Adrenal gland (tissue), 12 donors: ENCODE results near the gene PLEKHA7. TPM values are rescaled to one million over a fixed set of nuclear protein-coding genes. Genes with fewer than 3 reads are reported as not detected.
A peak's percentile ranks its signal among the peaks of the same experiment; 100 is the strongest.

ENCODE experiments used
- DNase-seq, 7 donors: peaks; one replicate each; pipeline ENCODE4 v3.0.0-alpha.2; 2019 to 2020
- H3K27ac ChIP-seq, 5 donors: fragments of 200-600 bp; sonication (generic) in 4 of 5; 1 replicate in 3 of 5; 2 replicates in 2 of 5; pipeline versions ENCODE4 v1.5.1 to v1.8.0; 2016 to 2020; ENCODE audit warnings: mild to moderate bottlenecking in 1 of 5
- H3K27me3 ChIP-seq: fragments of 200-600 bp; 2 replicates; pipeline ENCODE4 v1.8.0; 2021
- H3K36me3 ChIP-seq, 2 donors: fragments of 200-600 bp; replicated peaks in 1 of 2; 1 replicate in 1 of 2; 2 replicates in 1 of 2; pipeline versions ENCODE4 v1.5.1 to v1.8.0; 2018 to 2022
- H3K4me1 ChIP-seq, 2 donors: fragments of 200-600 bp; replicated peaks in 1 of 2; 1 replicate in 1 of 2; 2 replicates in 1 of 2; pipeline versions ENCODE4 v1.5.1 to v1.8.0; 2018 to 2021
- H3K4me3 ChIP-seq, 4 donors: fragments of 200-600 bp; sonication (generic) in 3 of 4; one replicate each; pipeline ENCODE4 v1.5.1; 2016 to 2018
- H3K9me3 ChIP-seq, 3 donors: fragments of 200-600 bp; sonication (generic) in 1 of 3; replicated peaks in 1 of 3; 1 replicate in 2 of 3; 2 replicates in 1 of 3; pipeline versions ENCODE4 v1.5.1 to v1.8.0; 2016 to 2021
- POLR2A ChIP-seq, 2 donors: fragments of 450-650 bp; IDR thresholded peaks; one replicate each; pipeline ENCODE4 v1.6.1; 2017; ENCODE audit warnings: antibody characterized with exemption in 2 of 2, mild to moderate bottlenecking in 2 of 2, moderate library complexity in 1 of 2
- WGBS, 4 donors: extraction: QIAGEN DNeasy Blood & Tissue Kit in 2 of 4; methylation state at CpG; one replicate each; pipeline versions ENCODE4 v1.1.5 to v1.1.7; 2013 to 2017; 5-methylcytosine and 5-hydroxymethylcytosine counted together
- intact Hi-C, 2 donors: fragments of 100-400 bp; cut with DNase I; formaldehyde crosslinking; loops; one replicate each; pipeline versions ENCODE4 v1.14.1 to v1.15.0; 2022 to 2023
- polyA plus RNA-seq, 3 donors: library from polyadenylated mRNA; stranded (reverse); fragments of 200-250 nt in 2 of 3; fragments of 350-450 nt in 1 of 3; fragmentation: Illumina TruSeq in 1 of 3; extraction: RNeasy Lipid Tissue Mini Kit (QIAGEN cat#74804) in 1 of 3; gene quantifications; one replicate each; pipeline ENCODE4 v1.2.3, GENCODE V29; 2013 to 2014
- total RNA-seq, 9 donors: library from RNA; depleted of rRNA in 4 of 9; stranded (reverse); fragments of >200 nt in 4 of 9; fragments of 120-200 nt in 1 of 9; fragmentation: NEBNext Ultra II Directional in 1 of 9; extraction: Animal tissue kit (Norgen Biotek cat#: 25700) in 1 of 9; gene quantifications; one replicate each; pipeline versions ENCODE4 v1.1.0 to v1.2.4, GENCODE V29; 2013 to 2023
- TF ChIP-seq, protein P1 (sequence below), 6 experiments: fragments of 450-650 bp in 4 of 6; fragments of 200-600 bp in 2 of 6; sonication (generic) in 1 of 6; IDR thresholded peaks; 1 replicate in 5 of 6; 2 replicates in 1 of 6; pipeline versions ENCODE4 v1.5.1 to v1.8.0; 2016 to 2021; ENCODE audit warnings: antibody characterized with exemption in 6 of 6, mild to moderate bottlenecking in 2 of 6, moderate library complexity in 1 of 6
- donor health status: healthy with polysubstance abuse.
- donor health status: Bipolar disorder and iron deficiency.
- donor health status: DM: yes; HTN: yes; CAD: no.
- donor health status: DM: no; HTN: no; CAD: no.
- donor health status: DM: no; HTN: no; CAD: no.
- donor health status: DM: yes; HTN: yes; CAD: no.

The PLEKHA7 gene
- total and polyA plus RNA-seq, 12 donors: 0.54 to 23.7 (median 2.7) TPM

DNA sequence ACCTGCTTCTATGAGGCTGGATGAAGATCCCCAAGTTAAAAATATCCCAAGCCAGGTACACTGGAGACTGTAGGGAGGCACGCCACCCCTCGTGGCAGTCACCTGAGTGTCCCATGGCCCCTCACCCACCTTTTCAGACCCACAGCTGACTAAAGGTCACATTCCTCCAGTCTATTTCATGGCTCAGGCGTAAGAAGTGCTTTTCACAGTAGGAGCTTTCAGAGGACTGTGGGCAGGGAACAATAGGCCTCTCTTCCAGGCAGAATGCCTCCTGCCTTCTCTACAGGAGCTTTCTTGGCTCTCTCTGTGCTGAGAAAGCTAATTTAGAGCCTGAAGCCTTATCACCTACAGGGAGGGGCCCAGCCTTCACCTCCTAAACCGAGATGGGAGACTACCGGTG lies 201.9 kb downstream of the PLEKHA7 start:
- intact Hi-C loops: no loop called here
- no peaks in the 10 kb centered on the region for H3K4me1 ChIP-seq
- no peak overlapping the region for H3K4me3 ChIP-seq

DNA sequence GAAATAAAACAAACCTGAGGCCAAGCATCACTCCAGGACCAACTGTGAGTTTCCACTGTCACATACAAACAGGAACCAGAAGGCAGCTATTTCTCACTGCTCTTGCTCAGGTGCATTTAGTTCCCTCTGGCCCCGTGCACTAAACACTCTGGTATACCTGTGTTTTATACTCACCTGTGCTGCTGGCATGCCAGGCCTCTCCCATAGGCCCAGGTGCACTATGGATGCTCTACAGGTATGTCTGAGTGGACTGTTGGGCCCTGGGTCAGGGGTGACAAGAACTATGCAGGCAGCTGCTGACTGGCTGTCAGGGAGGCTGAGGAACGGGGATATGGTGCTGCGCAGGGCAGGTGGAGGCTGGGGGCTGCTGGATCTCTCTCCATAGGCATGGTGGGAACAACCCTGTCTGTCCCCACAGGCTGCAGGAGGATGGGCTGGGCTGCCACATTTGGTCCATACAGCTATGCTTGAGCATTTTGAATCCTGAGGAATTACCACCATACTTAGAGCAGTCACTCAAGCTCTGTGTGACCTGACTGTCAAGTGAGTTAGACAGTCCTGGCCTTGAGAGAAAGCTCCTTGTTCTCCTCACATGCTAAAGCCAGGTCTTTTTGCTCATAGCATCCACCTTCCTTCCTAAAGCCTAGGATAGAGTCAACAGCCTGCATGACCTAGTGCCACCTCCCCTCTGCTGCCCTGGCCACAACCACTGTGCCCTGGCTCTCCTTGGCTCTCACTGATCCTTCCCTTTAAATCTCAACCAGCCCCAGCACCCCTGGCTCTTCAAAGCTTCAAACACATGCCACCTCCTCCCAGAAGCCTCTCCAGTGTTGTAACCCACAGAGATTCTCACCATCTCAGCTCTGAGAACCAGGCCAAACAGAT lies 202.8 kb downstream of the PLEKHA7 start:
- Histone ChIP-seq H3K27ac (no peak overlapping the region), H3K4me1 (no peaks in the 10 kb centered on the region), H3K9me3 (no peaks in the 10 kb centered on the region), H3K4me3 (no peak overlapping the region), H3K36me3 (no peaks in the 10 kb centered on the region), H3K27me3 (no peaks in the 10 kb centered on the region)
- intact Hi-C loops: no loop called here
- TF ChIP-seq, protein P1, sequence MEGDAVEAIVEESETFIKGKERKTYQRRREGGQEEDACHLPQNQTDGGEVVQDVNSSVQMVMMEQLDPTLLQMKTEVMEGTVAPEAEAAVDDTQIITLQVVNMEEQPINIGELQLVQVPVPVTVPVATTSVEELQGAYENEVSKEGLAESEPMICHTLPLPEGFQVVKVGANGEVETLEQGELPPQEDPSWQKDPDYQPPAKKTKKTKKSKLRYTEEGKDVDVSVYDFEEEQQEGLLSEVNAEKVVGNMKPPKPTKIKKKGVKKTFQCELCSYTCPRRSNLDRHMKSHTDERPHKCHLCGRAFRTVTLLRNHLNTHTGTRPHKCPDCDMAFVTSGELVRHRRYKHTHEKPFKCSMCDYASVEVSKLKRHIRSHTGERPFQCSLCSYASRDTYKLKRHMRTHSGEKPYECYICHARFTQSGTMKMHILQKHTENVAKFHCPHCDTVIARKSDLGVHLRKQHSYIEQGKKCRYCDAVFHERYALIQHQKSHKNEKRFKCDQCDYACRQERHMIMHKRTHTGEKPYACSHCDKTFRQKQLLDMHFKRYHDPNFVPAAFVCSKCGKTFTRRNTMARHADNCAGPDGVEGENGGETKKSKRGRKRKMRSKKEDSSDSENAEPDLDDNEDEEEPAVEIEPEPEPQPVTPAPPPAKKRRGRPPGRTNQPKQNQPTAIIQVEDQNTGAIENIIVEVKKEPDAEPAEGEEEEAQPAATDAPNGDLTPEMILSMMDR (IDR thresholded peaks at IDR 0.05): no peak
- TF ChIP-seq POLR2A (IDR thresholded peaks at IDR 0.05): no peak
- DNase-seq: no peak
- WGBS, 4 donors: 82 to 95% (median 93%) methylated on average over 1 to 3 of the region's 3 CpGs

More for the DNA sequence above, 201.9 kb downstream of the PLEKHA7 start:
- Histone ChIP-seq H3K27me3 (no peaks in the 10 kb centered on the region), H3K9me3 (no peaks in the 10 kb centered on the region), H3K27ac (no peak overlapping the region), H3K36me3 (no peaks in the 10 kb centered on the region)
- WGBS, 4 donors: 66 to 92% (median 87%) methylated on average over 5 of the region's 5 CpGs
- no peak for DNase-seq
- TF ChIP-seq POLR2A (IDR thresholded peaks at IDR 0.05): no peak
- TF ChIP-seq, protein P1 (IDR thresholded peaks at IDR 0.05): no peak

DNA sequence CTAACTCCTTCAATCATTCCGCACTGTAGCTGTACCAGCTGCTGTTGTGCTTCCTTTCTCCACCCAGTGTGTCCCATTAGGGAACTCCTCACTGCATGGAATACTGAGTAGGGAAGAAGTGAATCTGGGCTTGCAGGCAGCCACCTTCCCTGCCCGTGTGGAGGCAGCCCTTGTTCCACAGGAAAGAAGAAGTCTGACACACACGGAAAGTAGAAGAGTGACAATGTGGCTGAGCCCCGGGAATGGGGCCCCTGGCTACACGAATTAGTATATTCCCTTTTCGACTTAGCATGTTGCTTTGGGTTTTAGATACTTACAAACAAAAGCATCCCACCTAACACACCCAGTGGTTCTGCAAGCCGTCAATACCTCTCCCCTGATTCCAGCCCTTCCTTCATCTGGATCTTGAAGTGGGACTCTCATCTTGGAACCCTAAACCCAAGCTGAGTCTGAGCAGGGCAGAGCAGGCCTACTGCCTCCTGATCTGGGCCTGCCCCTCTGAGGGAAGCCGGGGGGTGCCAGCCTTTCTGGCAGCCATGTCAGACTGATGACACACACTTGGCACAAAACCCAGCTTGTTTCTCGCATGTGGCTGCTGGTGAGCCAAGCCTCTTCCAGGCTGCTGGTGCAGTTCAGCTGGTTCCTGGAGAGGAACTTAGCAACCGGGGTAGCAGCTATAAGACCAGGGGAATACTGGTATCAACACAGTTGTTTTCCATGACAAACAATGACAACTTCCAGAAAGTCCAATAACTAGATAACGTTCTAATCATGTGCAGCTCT lies 204.1 kb downstream of the PLEKHA7 start:
- no peaks in the 10 kb centered on the region for H3K9me3 ChIP-seq
- 63 to 75% (median 66%) methylated on average over 8 to 11 of the region's 11 CpGs for WGBS, 4 donors
- peak overlapping the region in 1 of 5 donors; percentile 78 for H3K27ac ChIP-seq
- no peak overlapping the region for H3K4me3 ChIP-seq
- no peaks in the 10 kb centered on the region for H3K36me3 ChIP-seq
- peaks cover under 1 to 1% of the 10 kb centered on the region in 2 donors for H3K4me1 ChIP-seq
- TF ChIP-seq, protein P1 (IDR thresholded peaks at IDR 0.05): no peak
- no peak for TF ChIP-seq POLR2A (IDR thresholded peaks at IDR 0.05)
- intact Hi-C loops: no loop called here
- peak in 6 of 7 donors; percentile 65 to 77 (median 70) for DNase-seq
- H3K27me3 ChIP-seq: no peaks in the 10 kb centered on the region

DNA sequence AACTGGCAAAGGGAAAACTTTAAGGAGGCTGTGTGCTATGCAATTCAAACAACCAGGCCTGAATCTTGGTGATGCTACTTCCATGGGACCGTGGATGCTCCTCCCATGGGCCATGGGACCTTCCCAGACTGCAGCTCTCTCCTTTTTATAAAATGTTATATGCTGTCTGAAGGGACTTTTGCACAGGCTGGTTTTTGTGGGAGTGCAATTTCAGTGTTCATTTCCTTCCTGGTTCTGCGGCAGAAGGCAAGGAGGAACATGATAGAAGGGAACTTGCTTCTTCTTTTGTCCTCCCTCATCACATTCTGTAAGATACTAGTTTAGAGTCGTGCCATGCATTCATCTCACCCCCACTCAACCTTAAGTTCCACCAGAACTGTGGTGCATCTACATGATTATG lies 206.9 kb downstream of the PLEKHA7 start:
- Histone ChIP-seq H3K36me3 (no peaks in the 10 kb centered on the region), H3K4me3 (no peak overlapping the region), H3K27ac (peak overlapping the region in 2 of 5 donors; percentile 14 to 44), H3K9me3 (no peaks in the 10 kb centered on the region), H3K27me3 (no peaks in the 10 kb centered on the region), H3K4me1 (peaks cover 11 to 13% of the 10 kb centered on the region in 2 donors)
- intact Hi-C loops: no loop called here
- DNase-seq: no peak
- 68 to 73% (median 70%) methylated on average over 3 of the region's 3 CpGs for WGBS, 4 donors
- TF ChIP-seq POLR2A (IDR thresholded peaks at IDR 0.05): no peak
